ENCODE data around the gene HLA-E.
"Not testable (repeated sequence)": the region's sequence is repeated elsewhere in the genome, so short reads cannot be mapped to it uniquely, and the experiment has no call there.

HLA-E gene

DNA sequence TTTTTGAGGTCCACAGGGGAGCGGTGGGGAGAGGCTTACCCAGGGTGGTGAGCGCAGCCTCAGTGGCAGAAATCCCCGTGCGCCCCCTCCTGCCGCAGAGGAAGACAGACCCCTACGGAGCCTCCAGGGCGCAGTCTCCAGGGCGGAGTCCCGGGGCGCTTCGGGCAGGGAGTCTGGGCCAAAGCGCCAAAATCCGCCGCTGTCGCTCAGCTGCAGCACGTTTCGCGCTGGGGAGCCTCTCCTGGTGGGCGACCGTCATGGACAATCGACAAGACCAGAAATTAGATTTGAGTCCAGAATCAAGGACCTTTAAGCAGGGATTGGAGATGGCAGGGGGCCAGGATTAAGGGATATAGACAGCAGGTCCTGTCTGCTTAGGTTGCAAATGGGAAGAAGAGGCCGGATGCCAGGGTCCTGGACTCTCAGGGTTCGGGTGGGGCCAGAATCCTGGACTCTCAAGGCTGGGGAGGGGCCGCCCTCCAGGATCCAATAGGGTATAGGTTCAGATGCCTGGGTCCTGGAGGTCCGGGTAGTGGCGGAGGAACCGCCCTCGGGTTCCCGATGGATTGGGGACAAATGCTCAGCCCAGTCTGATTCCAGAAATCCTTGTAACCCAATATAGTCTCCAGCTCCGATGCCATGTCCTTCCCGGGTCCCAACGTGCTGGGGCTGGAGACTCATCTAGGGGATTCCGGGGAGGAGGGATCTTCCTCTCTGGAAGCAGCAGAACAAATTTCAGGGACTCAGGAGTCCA lies 7.9 kb upstream of the HLA-E start:
- DNase-seq = no peak

DNA sequence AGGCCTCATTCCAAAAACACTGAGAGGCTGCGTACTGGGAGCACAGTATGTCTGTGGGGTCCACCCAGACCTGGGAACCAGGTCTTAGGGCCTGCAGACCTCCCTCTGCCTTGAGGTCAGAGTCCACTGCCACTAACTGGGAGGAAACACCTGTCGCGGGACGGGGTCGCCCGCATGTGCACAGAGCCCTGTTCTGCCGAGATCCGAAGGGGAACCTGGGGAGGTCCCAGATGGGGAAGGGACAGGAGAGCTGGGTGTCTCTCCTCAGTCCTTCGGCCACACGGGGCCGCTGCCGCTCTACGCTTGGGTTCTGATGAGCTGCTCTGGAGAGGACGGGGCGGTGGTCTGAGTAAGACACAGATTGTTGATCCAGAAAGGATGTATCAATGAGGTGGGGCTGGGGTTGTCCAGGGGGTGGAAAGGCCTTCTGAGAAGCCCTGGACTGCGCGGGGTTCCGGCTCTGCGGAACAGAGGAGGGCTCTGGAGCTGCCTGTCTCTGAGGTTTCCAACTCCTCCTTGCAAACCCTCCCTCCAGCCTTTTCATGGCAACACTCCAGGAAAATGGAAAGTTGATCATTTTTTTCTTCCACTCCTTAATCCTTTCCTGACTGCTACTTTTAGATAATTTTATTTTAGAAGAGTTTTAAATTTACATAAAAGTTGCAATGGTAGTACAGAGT lies 7.2 kb upstream of the HLA-E start:
- peak; percentile 75 for DNase-seq

DNA sequence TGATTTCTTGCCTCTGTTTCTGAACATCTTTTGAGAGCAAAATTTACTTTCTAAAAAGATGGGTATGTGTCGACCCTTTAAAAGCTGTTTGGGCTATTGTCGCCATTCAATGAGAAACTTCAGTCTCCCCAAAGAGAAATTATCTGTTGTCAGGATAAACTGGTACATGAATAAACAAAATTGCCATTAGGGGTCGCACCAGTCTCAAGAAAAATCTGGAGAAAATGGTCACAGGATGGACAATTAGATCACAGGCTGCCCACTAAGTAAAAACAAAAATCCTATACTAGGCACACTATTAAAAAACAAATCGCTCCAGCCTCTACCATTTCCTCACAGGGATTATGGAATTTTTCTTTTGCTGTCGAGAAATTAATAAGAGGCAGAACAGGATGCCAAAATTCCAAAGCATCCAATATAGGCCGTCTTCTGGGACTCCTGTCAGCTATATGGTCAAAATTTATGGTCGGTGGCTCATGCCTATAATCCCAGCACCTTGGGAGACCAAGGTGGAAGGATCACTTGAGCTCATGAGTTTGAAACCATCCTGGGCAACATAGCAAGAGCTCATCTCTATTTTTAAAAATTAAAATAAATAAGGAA lies 5.5 kb upstream of the HLA-E start:
- no peak for DNase-seq

DNA sequence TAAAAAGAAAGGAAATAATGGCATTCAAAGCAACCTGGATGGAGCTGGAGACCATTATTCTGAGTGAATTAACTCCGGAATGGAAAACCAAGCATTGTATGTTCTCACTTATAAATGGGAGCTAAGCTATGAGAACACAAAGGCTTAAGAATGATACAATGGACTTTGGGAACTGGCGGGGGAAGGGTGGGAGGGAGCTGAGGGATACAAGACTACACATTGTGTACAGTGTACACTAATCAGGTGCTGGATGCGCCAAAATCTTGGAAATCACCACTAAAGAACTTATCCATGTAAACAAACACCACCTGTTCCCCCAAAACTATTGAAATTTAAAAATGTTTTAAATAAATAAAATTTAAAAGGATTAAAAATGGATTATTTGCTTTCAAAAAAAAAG lies 4.1 kb upstream of the HLA-E start:
- no peak for DNase-seq

DNA sequence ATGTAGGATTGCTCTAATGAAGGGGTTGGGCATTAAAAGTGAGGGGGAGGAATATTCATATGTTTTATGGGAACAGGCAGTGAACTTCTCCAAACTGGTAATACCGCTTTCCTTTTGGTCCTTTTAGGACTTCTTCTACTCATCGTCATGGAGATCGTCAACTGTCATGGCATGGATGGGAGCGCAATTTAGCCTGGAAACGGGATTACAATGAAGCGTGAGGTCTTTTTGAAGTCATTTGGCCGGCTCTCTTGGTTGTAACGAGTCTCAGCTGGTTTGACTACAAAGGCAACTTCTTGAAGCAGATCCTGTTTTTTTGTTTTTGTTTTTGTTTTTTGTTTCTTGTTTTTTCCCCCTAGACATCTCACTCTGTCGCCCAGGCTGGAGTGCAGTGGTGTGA lies 1.4 kb upstream of the HLA-E start:
- DNase-seq = no peak

DNA sequence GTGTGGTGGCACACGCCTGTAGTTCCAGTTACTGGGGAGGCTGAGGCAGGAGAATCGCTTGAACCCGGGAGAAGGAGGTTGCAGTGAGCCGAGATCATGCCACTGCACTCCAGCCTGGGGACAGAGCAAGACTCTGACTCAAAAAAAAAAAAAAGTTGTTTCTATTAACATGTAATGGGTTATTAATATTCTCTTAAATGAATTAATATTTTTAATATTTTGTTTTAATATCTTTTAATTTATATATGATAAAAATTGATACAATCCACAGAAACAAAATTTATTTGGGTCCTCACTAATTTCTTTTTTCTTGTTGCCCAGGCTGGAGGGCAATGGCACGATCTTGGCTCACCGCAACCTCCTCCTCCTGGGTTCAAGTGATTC lies 620 bp upstream of the HLA-E start:
- DNase-seq = not testable (repeated sequence)

DNA sequence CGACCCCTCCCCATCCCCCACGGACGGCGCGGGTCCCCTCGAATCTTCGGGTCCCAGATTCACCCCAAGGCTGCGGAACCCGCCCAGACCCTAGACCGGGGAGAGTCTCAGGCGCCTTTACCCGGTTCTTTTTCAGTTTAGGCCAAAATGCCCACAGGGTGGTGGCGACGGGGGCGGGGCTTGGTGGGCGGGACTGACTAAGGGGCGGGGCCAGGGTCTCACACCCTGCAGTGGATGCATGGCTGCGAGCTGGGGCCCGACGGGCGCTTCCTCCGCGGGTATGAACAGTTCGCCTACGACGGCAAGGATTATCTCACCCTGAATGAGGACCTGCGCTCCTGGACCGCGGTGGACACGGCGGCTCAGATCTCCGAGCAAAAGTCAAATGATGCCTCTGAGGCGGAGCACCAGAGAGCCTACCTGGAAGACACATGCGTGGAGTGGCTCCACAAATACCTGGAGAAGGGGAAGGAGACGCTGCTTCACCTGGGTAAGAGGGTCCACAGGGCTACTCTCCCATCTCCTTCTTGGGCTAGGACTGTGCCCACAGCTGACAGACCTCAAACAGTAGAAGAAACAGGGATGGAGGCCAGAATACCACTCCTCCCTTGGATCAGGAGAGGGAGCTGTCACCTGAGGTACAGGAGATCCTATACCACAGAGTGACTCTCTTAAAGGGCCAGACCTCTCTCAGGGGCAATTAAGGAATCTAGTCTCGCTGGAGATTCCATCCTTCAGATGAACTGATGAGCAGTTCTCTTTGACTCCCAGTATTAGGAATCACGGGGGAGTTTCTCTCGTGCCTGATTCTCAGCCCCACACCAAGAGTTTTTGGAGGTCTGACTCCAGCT lies 942 bp downstream of the HLA-E start:
- peak; percentile 79 for DNase-seq

DNA sequence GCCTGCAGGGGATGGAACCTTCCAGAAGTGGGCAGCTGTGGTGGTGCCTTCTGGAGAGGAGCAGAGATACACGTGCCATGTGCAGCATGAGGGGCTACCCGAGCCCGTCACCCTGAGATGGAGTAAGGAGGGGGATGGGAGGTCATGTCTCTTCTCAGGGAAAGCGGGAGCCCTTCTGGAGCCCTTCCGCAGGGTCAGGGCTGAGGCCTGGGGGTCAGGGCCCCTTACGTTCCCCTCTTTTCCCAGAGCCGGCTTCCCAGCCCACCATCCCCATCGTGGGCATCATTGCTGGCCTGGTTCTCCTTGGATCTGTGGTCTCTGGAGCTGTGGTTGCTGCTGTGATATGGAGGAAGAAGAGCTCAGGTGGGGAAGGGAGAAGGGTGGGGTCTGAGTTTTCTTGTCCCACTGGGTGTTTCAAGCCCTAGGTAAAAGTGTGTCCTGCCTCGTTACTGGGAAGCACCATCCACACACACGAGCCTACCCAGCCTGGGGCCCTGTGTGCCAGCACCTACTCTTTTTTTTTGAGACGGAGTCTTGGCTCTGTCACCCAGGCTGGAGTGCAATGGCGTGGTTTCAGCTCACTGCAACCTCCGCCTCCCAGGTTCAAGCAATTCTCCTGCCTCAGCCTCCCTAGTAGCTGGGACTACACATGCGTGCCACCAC lies 2.1 kb downstream of the HLA-E start:
- not testable (repeated sequence) for DNase-seq

DNA sequence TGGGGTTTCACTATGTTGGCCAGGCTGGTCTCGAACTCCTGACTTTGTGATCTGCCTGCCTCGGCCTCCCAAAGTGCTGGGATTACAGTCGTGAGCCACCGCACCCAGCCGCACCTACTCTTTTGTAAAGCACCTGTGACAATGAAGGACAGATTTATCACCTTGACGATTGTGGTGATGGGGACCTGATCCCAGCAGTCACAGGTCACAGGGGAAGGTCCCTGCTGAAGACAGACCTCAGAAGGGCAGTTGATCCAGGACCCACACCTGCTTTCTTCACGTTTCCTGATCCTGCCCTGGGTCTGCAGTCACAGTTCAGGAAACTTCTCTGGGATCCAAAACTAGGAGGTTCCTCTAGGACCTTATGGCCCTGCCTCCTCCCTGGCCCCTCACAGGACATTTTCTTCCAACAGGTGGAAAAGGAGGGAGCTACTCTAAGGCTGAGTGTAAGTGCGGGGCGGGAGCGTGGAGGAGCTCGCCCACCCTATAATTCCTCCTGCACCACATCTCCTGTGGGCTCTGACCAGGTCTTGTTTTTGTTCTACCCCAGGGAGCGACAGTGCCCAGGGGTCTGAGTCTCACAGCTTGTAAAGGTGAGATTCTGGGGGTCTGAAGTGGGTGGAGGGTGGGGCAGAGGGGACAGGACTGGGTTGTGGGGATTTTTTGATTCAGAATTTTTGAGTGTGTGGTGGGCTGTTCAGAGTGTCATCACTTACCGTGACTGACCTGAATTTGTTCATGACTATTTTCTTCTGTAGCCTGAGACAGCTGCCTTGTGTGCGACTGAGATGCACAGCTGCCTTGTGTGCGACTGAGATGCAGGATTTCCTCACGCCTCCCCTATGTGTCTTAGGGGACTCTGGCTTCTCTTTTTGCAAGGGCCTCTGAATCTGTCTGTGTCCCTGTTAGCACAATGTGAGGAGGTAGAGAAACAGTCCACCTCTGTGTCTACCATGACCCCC lies 3.0 kb downstream of the HLA-E start:
- DNase-seq = no peak

DNA sequence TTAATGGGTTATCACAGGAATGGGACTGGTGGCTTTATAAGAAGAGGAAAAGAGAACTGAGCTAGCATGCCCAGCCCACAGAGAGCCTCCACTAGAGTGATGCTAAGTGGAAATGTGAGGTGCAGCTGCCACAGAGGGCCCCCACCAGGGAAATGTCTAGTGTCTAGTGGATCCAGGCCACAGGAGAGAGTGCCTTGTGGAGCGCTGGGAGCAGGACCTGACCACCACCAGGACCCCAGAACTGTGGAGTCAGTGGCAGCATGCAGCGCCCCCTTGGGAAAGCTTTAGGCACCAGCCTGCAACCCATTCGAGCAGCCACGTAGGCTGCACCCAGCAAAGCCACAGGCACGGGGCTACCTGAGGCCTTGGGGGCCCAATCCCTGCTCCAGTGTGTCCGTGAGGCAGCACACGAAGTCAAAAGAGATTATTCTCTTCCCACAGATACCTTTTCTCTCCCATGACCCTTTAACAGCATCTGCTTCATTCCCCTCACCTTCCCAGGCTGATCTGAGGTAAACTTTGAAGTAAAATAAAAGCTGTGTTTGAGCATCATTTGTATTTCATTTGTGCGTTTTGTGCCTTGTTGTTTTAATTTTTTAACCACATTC lies 4.4 kb downstream of the HLA-E start:
- DNase-seq = peak; percentile 25

DNA sequence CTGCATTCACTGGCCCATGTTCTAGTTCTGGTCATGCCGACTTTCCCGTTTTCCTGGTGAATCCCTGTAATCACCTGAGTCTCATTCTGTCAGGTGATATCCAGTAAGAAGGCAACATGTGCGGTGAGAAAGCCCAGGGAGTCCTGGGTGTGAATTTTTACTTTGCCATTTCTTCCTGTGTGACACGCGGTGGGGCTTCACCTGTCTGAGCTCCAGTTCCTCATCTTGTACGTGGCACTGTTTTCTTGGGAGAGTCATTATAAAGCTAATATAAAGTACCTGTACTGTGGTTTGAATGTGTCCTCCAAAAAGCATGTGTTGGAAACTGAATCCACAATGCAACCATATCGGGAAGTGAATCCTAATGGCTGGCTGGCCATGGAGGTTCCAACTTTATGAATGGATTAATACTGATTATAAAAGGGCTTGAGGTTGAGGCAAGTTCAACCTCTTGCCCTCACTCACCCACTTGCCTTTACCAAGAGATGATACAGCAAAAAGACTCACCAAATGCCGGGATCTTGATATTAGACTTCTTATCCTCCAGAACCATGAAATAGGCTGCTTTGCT lies 5.1 kb downstream of the HLA-E start:
- no peak for DNase-seq

DNA sequence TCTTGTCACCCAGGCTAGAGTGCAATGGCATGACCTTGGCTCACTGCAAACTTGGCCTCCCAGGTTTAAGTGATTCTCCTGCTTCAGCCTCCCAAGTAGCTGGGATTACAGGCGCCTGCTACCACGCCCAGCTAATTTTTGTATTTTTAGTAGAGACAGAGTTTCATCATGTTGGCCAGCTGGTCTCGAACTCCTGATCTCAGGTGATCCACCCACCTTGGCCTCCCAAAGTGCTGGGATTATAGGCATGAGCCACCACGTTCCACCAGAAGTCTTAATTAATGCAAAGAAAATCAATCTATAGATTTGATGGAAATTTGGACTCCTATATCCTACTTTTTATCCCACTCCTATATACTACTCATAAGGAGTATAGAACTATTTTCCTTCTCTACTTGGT lies 5.8 kb downstream of the HLA-E start:
- DNase-seq = not testable (repeated sequence)

DNA sequence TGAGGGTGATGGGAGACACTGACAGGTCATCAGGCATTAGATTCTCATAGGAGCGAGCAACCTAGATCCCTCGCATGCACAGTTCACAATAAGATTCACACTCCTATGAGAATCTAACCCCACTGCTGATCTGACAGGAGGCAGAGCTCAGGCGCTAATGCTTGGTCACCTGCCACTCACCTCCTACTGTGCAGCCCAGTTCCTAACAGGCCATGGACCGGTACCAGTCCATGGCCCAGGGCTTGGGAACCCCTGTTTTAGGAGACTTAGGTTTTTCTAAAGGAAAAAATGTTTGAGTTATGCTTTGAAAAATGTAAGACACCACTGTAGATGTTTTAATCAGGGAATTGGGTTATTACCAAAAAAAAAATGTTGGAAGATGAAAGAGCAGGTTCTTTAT lies 6.7 kb downstream of the HLA-E start:
- no peak for DNase-seq

DNA sequence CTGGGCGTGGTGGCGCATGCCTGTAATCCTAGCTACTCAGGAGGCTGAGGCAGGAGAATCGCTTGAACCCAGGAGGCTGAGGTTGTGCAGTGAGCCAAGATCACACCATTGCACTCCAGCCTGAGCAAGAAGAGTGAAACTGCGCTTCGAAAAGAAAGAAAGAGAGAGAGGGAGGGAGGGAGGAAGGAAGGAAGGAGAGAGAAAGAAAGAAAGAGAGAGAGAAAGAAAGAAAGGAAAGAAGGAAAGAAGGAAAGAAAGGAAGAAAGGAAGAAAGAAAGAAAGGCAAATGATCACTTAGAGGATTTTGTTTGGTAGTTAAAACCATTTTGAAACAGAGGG lies 7.9 kb downstream of the HLA-E start:
- DNase-seq = not testable (repeated sequence)

DNA sequence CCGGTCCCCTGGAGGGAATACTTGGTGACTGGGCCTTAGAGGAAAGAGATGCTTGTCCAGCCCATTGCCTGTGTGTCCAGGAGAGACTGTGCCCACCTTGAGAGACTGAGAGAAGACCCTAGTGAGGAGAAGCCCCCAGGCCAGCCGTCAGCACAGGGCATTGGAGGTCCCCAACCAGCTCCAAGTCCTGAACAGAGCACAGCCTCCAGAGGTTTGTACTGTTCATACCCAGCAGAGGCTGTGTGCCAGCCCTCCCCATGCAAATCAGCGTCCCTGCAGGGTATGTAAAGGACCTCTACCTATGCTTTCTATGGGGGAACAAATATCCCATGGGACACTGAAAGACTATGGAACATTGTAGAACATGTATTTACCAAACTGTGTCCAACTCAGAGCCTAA lies 8.4 kb downstream of the HLA-E start:
- no peak for DNase-seq

DNA sequence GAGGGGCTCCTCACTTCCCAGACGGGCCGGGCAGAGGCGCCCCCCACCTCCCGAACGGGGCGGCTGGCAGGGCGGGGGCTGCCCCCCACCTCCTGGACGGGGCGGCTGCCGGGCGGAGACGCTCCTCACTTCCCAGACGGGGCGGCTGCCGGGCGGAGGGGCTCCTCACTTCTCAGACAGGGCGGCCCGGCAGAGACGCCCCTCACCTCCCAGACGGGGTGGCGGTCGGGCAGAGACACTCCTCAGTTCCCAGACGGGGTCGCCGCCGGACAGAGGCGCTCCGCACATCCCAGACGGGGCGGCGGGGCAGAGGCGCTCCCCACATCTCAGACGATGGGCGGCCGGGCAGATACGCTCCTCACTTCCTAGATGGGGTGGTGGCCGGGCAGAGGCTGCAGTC lies 9.4 kb downstream of the HLA-E start:
- DNase-seq = not testable (repeated sequence)

DNA sequence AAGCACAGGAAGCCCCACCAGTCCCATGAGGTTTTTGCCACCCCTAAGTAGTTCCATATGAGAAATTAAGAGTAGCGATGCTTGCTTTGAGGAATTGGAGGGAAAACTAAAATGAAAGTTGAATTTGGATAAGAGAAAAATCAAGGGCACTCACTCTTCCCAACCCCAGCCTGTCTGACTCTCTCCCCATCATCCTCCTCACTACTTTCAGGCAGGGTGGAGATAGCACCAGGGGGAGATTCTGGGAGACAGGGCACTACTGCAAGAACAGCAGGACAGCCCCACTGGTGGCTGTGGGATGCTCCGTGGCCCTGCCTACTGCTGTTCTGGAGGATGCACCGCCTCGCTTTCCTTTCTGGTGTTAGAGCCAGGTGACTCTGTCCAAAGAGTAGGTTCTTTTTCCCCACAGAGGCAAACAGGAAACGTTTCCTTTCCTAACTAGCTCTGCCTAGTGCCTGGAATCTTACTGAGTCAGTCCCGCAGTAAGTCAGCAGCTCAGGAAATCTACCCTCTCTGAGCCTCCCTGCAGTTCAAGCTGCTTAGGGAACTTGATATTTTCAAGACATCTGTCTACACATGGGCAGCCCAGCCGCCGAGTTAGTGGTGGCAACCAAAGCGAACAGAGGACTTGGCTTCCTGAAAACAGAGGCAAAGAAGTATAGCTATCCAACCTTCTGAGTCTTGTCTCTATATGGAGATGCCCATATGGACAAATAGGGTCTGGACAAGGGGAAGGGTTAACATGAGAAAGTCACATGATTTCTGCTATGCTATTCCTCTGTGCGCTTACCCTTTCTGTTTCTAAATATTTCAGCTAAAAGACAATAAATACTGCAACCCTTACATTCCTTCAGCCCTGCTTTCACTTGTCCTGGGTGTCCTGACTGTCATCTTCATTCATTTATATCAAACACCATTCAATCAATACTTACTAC lies 11.4 kb downstream of the HLA-E start:
- no peak for DNase-seq

DNA sequence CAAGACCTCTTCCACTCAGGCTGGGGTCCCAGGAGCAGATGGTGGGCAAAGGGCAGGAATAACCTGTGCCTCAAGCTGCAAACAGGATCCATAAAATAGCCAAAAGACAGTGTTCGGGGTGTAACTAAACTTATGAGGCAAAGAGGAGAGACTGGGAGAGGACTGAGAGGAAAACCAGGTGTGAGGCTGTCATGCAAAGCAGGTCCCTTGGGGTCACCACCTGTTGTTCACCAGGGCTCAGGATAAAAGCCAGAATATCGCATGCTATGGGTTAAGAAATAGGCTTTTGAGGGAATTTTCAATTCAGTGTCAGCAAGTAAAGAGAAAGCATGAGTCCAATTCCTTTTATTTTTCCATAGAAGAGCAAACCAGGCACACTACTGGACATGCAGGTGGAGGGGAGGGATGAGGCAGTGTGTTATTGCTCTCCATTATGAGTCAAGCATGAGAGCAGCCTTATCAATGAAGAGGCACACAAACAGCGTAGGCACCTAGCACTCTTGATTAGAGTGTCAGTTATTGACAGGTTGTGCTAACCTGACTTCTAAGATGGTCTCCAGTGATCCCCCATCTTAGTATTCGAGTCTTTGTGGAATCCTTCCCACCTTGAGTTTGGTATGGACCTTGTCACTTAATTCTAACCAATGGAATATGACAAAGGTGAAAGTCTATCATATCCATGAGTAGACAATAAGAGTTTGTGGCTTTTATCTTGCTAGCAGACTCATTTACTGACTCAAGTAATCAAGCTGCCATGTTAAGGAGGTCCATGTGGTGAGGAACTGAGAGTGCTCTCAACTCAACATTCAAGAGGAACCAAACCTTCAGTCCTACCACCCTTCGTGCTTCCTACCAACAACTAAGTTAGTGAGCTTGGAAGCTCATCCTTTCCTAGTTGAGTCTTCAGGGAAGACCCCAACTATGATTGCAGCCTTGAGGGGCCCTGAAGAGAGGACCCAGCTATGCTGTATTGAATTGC lies 18.8 kb downstream of the HLA-E start:
- DNase-seq = no peak
